CD4-positive, alpha-beta T cell treated with Interleukin-6 at 100 ng/mL for 8 hours (primary cell): ENCODE measurements around the gene IZUMO1R.
A peak's percentile ranks its signal among the peaks of the same experiment; 100 is the strongest.
"Not testable (repeated sequence)": the region's sequence is repeated elsewhere in the genome, so short reads cannot be mapped to it uniquely, and the experiment has no call there.

Experiments used
- DNase-seq: peaks from one replicate; pipeline ENCODE4 v3.0.0-alpha.2; 2020; ENCODE audit warnings: mixed read lengths, low spot score

Gene IZUMO1R

DNA sequence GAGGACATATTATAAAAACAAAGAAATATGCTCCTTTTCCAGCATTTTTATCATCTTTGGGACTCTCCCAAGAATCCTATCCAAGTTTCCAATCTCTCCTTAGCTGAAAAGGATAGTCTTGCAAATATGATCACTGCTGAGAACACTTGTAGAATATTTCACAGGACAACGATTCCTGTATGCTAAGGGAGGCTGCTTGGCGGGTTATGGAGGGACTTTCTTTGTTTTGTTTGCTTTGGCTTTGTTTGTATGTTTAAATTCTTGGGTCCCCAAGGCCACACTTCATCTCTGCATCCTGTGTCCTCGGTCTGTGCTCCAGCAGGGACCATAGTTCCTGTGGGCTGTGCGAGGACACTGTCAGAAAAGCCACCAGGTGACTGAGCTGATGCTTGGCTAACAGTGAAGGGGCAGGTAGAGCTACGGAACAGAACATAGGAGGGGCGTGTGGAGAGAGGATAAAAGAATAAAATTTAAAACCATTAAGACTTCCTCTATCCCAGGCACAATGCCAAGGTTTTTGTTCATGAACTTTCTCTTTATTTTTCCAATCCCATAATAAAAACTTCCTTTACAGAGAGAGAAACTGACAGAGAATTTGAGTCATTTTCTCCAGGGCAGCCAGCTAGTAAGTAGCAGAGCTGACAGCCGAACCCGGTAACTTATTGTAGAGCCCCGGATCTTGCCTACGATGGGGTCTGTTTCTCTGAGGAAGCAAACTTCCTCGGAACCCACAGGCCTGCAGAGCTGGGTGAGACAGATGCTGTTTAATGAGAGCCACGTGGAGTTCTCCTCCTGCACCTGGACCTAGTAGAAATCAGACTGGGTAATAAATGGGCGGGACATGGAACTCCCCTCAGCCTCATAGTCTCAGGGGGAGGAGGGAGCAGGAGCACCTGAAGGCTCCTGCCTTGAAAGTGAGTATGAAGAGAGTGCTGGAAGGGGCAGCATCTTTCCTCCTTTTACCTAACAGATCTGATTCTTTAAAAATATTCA, at the start of gene IZUMO1R:
Gene IZUMO1R, plus strand, starts transcription at position 615 of the 993 bp plus-strand sequence. CDS start 1,057 bp downstream, outside the sequence.
- no peak for DNase-seq

DNA sequence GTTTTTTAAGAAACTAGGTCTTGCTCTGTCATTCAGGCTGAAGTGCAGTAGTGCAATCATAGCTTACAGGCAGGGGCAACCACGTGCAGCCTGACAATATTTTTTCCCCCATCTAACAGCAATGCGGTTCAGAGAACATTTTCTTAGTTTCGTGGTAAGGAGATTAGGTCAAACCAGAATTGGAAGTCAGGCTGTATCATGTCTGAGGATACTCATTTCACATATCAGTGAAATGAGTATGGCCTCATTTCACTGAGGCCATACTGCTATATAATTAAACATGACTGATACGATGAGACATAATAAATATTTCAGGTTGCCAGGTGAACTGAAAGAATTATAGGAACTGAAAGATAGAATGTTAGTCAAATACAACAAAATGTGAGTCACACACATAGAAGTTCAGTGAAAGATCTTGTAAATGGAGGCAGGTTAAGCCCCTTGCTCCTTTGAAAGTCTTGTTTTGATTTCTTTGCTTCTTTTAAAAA, 32.5 kb upstream of the IZUMO1R start:
- no peak for DNase-seq

DNA sequence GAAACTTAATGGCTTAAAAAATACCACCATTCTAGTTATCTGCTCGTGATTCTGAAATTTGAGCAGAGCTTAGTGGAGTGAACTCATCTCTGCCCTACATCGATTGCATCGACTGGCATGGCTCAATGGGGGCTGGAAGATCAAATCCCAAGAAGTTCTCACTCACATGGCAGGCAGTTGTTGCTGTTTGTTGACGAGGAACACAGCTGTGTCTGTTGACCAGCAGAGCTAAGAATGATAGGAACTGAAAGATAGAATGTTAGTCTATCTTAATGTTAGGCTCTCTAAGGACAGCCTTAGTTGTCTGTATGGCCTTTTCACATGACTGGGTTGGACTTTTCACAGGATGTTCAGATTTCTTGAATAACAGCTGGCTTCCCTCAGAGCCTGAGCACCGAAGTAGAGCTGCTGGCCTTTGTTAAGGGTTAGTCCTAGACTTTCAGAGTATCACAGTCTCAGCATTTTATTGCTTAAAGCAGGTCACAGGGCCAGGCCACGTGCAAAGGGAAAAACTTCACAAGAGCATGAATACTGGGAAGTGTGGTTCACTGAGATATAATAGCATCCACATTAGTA, 31.6 kb upstream of the IZUMO1R start:
- DNase-seq: no peak

DNA sequence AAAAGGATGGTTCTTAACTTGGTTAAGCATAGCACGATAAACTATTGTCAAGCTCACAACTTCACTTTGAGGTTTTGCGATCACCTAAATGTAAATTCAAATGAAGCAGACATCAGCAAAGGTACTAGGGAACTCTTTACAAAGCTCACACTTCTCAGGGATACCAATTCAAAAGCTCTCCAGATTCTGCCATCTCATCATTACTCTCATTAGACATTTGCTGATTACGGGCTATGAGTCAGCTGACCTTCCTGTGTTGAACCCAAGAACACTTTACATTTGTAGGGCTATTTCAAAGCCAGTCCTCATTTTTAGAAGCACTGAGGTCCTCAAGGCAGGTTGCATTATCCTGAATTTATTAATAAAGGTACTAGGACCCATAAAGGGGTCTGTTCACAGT, 28.4 kb upstream of the IZUMO1R start:
- DNase-seq: no peak

DNA sequence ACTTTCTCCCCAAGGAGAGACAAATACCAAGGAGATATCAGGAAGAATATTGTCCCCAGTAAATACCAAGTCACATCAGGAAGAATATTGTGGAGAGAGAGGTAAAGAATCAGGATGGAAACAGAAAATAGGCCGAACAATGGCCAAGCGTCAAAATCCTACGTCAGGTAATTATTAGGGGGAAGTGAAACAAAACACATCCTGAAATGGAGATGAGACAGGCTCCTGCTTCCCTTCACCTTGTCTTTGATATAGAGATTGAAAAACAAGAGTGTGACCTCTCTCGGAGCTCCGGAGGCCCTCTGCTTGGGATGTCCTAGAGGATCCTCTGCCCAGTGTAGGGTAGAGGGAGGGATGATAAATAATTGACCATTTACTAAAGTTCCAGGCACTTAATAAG, 27.4 kb upstream of the IZUMO1R start:
- no peak for DNase-seq

DNA sequence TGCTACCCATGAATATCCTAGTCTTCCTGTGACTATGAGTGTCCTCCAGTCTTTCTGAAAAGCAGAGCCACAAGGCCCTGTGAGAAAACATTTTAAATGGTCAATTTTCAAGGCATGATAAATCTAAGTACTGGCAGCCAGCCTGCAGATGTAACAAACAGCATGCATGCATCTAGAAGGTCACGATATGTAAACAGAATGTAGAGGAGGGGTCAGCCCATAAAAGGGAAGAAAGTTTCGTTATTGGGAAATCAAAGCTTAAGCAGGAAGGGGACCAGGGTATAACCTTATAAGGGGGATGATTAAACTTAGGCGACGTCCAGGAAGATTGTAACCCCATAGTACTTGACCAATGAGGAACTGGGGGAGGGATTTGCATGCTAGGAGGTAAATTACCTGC, 26.2 kb upstream of the IZUMO1R start:
- not testable (repeated sequence) for DNase-seq

DNA sequence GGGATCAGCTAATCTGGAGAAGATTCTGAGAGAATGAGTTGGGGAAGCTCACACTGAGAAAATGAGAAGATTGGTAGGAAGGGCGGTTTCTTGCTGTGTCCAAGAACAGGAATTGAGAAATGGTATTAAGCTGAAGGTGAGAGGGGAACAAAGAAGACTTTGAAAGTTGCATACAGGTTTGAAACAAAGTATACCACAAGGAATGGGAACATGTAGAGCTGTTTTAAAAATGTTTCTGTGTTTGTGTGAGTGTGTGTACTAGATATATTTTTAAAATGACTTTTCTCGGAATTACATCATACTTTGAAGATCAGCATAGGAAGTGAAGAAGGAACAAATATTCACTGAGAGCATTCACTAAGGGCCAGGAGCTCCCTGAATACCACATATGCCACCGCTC, 24.4 kb upstream of the IZUMO1R start:
- DNase-seq: no peak

DNA sequence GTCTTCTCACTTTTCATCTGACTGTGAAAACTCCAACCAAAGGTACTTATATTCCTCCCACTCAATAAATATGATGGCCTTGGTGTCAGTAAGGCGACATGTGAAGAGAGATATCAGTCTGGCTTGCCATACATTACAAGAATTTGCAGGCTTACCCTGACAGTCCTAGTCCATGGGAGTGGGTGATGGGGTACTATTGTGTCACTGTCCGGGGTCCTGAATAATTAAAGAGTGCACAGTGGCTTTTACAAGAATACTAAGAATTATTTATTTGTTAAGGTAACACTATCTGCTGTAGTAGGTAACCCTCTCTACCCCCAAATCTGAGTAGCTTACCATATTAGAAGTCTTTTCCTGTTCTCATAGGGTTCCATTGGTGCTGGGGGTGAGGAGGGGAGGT, 23.1 kb upstream of the IZUMO1R start:
- no peak for DNase-seq

DNA sequence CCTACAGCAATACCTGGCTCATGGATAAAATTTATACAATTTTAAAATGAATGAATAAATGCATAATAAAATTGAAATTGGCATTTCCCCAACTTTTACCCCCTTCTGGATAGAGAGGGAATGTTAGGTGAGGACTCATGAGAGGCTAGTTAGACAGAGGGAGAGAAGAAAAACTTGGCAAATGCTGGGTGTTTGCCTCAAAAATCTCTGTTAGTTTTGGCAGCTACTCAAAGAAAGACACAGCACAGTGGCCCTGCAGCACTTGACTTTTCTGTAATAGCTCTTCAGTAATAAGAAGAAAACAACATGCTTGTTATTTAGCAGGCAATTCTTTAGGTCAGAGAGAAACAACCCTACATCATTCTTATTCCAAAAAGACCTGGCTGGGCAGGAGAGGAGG, 20.7 kb upstream of the IZUMO1R start:
- no peak for DNase-seq

DNA sequence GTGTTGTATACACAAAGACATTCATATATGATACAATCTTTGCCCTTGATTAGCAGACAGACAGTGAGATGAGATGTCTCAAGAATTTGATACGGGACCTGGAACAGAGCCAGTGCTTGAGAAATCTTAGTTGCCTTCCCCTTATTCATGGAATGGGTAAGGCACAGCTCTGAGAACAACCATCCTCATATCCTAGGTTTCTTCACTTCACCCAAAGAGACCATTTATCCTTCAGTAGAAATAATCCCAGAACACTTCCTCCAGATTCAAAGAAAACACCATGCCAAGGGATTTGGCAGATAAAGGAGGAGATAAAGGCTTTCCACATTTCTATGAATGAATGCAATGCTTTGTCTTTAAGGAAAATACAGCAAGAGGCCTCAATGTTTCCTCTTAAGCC, 8.8 kb upstream of the IZUMO1R start:
- DNase-seq: no peak

DNA sequence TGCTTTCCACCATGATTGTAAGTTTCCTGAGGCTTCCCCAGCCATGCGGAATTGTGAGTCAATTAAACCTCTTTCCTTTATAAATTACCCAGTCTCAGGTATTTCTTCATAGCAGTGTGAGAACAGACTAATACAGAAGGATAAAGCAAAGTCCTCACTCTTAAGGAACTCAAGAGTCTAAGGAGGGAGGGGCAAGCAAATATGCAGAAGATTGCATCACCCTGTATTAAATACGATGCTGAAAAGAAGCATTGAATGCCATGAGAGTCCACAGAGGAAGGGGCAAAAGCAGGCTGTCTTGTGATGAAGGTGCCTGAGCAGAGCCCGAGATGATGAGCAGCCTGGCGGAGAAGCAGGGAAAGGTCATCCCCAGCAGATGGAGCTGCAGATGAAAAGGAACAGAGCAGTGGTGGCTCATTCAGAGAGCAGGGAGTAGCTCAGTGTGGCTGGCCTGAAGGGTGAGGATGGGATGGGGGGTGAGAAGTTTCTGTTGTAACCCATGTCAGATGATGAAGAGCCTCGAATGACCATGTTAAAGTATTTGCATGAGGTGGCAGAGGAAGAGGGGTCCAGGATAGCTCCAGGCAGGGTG, 6.3 kb upstream of the IZUMO1R start:
- no peak for DNase-seq

DNA sequence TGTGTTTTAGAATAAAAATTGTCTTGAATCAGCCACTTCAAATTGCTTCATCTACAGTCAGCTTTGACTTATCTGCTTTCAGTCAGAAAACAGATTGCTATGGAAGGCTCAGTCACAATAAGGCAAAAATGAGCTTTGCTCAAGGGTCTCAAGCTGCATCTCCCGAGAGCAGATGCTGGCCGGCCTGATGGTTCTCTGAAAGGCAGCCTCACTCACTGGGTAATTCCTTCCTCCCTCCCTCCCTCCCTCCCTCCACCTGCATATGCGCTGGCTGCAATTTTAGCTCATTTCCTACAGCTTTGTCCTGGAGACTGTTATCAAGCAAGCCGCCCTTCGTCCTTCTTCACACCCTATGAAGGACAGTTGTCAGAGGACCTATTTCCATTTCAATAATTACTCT, 1.6 kb upstream of the IZUMO1R start:
- DNase-seq: no peak

DNA sequence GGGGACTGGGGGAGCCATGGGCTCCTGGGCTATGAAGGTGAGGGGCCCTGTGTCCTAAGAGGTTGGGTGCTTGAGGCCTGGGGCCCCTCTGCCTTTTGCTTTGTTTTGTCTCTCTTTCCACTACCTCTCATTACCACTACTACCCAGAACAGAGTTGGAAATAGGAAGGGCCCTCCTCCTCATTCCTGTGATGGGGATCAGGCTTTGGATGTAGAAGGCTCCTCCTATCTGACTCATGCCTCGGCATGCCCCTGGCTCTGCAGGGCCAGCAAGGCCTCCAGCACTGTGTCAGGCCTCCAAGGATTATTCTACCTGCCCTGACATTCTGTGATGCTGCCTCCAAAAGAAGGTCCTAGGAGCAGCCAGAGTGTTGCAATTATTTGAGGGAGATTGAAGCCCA, 766 bp downstream of the IZUMO1R start:
- no peak for DNase-seq

DNA sequence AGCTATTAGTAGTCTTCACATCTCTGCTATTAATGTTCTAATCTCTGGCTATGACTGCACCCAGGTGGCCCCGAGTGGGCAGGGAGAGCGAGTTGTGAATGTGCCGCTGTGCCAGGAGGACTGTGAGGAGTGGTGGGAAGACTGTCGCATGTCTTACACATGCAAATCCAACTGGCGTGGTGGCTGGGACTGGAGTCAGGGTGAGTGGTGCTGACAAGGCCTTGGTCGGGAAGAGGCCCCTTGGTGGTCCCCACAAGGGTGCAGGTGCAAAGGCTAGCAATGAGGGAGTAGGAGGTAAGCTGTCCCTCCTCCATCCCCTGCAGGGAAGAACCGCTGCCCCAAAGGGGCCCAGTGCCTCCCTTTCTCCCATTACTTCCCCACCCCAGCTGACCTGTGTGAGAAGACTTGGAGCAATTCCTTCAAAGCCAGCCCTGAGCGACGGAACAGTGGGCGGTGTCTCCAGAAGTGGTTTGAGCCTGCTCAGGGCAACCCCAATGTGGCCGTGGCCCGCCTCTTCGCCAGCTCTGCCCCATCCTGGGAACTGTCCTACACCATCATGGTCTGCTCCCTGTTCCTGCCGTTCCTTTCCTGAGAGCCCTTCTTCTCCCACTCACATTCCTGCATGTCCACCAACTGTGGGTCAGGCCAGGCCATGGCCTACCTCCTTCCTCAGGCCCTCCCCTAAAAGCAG, 2.9 kb downstream of the IZUMO1R start:
- no peak for DNase-seq

DNA sequence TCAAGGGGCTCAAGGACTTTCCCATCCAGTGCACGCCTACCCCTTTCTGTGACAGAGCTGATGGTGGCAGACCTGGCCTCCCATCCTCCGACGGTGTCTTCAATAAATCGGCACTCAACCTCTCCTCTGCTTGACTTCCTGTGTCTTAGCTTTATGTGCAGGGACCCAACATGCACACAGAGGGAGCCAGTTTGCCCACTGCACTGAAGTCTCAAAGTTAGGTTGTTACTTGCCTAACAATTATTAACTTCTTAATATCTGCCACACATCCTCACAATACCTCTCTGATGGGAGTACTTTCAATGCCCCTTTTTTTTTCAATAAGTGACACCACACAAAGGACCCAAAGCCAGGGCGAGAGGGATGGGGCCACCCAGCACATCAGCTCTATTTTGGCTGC, 3.6 kb downstream of the IZUMO1R start:
- DNase-seq: no peak

DNA sequence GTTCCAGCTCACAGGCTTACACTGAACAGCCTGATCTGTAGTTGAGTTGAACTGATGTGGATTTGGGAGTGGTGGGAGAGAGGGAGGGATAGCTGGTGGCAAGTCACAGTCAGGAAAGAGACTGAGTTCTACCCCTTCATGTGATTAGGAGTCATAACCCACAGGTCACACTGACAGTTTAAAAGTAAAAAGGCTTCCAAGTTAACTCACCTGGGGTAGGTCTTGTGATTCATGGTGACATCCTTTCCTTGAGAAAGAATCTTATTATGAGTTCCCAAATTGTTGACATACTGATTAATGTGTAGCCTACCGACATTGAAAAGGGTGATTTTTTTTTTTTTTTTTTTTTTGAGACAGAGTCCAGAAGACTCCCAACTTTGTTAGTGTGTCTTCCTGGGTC, 5.4 kb downstream of the IZUMO1R start:
- no peak for DNase-seq

DNA sequence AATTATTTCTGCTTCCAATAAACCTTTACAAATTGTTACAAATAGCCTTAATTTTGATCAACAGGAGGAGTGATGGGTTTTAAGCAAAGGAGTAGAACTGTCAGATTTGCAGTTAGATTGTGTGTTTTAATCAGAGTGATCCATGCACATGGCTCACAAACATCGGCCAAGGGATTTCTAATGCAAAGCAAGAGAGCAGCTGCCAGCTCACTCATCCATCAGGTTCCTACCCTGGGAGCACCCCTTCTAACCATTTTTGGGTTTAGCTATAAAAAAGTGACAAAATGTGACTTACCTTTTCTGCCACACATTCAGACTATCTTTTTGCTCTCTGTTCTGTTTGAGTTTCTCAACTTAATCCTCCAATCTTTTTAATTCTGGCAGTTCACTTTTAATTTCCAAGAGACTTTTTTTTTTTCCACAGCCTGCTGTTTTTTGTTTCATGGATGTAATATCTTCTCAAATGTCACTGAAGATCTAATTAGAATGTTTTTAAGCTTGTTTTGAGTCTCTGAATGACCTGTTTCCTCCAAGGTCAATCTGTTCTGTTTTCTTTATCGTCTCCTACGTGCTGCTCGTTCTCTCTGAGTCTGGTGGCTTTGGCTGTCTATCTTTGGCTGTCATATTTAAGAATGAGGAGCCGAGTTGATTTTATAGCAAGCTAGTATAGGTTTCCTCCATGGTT, 6.0 kb downstream of the IZUMO1R start:
- no peak for DNase-seq

DNA sequence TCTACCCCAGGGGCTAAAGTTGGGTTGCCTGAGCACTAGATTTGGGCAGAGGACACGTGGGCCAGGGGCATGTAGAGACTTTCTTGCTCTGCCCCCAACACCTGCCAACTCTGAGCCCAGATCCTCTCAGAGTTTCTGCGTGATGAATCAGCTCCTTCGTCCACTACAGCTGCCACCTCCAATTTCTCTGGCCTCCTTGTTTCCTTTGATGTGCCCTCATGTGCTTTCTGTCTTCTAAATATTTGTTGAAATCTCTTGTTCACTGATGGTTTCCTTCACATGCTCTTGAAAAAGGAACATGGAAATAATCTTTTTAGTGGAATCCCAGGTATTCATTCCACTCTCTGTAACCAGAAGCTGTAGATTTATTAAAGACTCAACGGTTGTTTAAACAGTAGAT, 8.0 kb downstream of the IZUMO1R start:
- no peak for DNase-seq

DNA sequence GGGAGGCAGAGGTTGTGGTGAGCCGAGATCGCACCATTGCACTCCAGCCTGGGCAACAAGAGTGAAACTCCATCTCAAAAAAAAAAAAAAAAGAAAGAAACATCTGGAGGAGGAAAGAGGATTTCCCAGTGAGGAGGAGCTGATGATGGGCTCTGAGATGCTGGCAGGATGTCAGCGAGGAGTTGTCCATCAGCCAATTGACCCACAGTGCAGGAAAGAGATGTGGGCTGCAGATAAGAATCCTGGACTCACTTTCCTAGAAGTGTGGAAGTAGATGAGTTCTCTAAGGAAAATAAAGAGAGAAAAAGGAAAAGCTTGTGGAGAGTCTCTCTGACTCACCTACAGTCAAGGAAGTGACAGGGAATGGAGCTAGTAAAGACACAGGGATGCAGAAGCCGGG, 9.7 kb downstream of the IZUMO1R start:
- no peak for DNase-seq

DNA sequence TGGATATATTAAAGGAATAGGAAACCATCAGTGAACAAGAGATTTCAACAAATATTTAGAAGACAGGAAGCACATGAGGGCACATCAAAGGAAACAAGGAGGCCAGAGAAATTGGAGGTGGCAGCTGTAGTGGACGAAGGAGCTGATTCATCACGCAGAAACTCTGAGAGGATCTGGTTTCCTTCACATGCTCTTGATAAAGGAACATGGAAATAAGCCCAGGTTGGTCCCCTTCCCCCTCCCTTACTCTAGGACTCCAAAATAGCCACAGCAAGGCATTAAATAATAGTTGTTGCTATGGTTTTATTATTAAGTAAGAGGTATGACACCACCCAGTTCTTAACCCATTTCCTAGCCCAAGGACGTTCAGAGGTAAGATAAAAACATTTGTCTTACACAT, 11.3 kb downstream of the IZUMO1R start:
- DNase-seq: no peak

DNA sequence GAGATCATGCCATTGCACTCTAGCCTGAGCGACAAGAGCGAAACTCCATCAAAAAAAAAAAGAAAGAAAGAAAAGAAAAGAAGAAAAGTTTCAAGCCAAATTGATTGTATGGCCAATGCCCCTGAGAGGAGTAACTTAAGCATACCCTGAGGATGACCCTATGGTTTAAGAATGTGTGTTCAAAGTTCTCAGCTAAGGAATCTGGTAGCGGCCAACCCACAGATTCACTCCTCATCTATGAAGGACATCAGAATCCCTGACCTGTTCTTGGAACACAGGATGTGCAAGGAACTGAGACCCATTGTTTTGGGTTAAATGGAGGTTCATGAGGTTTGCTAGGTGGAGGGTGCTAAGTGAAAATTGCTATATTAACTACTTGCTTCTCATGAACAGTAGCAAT, 18.1 kb downstream of the IZUMO1R start:
- no peak for DNase-seq

DNA sequence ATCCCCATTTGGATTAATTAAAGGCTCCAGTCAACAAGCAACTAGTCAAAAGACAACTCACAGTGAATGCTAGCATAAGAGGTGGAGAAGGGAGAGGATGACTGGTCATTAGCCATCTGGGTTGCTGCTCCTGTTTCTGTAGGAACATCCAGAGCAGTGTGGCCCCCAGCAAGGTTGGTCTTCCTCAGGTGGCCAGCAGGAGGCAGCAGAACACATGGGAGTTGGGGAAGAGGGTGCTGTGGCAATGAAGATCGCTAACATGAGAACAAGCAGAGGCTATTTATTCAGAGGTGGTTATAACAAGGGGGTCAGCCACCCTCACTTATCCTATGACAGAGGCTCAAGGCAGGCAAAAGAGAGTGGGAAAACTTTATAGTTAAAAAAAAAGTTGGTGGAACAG, 21.3 kb downstream of the IZUMO1R start:
- DNase-seq: peak; percentile 10
